Measurements from ENCODE around the gene BTBD2.

- TF ChIP-seq CTCF (optimal IDR thresholded peaks at IDR 0.05 in 1 of 3, IDR thresholded peaks at IDR 0.05 in 1 of 3, conservative IDR thresholded peaks at IDR 0.05 in 1 of 3; ENCODE audit: extremely low read depth in 1 of 3, insufficient read depth in 2 of 3, low read length in 3 of 3) (no peak), EZH2 (IDR thresholded peaks at IDR 0.05; ENCODE audit: low read length) (no peak)
Observed at GRCh38 chr19:2034729-2035589, 19.4 kb upstream of the BTBD2 start.
